Smooth muscle cell (in vitro differentiated cells): ENCODE data around the gene PHF1. TPM values are rescaled to one million over a fixed set of nuclear protein-coding genes. Genes with fewer than 3 reads are reported as not detected.
"Not testable (repeated sequence)": the region's sequence is repeated elsewhere in the genome, so short reads cannot be mapped to it uniquely, and the experiment has no call there.

Experiments
- DNase-seq: peaks from one replicate; lab custom pipeline; 2025; ENCODE audit not compliant: unreplicated experiment; lab: John Stamatoyannopoulos, UW
- H2AFZ ChIP-seq: fragments of 200-600 bp; sonication (generic); 2 replicates; pipeline ENCODE4 v1.6.0; 2016; ENCODE audit warnings: antibody characterized with exemption, low read depth, mild to moderate bottlenecking
- H3F3A ChIP-seq: fragments of 200-600 bp; sonication (generic); 2 replicates; pipeline ENCODE4 v1.6.0; 2017; ENCODE audit warnings: antibody characterized with exemption, low read depth
- H3K27ac ChIP-seq: fragments of 200-600 bp; sonication (generic); 2 replicates; pipeline ENCODE4 v1.5.1; 2016; ENCODE audit warnings: low read depth, mild to moderate bottlenecking
- H3K27me3 ChIP-seq: fragments of 200-600 bp; sonication (generic); 2 replicates; pipeline ENCODE4 v1.6.1; 2016; ENCODE audit warnings: low read depth, mild to moderate bottlenecking
- H3K36me3 ChIP-seq: fragments of 200-600 bp; sonication (generic); 2 replicates; pipeline ENCODE4 v1.5.1; 2016; ENCODE audit warnings: low read depth
- H3K4me1 ChIP-seq: fragments of 200-600 bp; sonication (generic); 2 replicates; pipeline ENCODE4 v1.5.1; 2016; ENCODE audit warnings: low read depth
- H3K4me2 ChIP-seq: fragments of 200-600 bp; sonication (generic); 2 replicates; pipeline ENCODE4 v1.6.0; 2016; ENCODE audit warnings: mild to moderate bottlenecking
- H3K4me3 ChIP-seq: fragments of 200-600 bp; sonication (generic); 2 replicates; pipeline ENCODE4 v1.5.1; 2016; ENCODE audit warnings: mild to moderate bottlenecking
- H3K79me2 ChIP-seq: fragments of 200-600 bp; sonication (generic); 2 replicates; pipeline ENCODE4 v1.6.0; 2016; ENCODE audit warnings: low read depth, mild to moderate bottlenecking
- H3K9ac ChIP-seq: fragments of 200-600 bp; sonication (generic); 2 replicates; pipeline ENCODE4 v1.6.0; 2016; ENCODE audit warnings: low read depth
- H3K9me3 ChIP-seq: fragments of 200-600 bp; sonication (generic); replicated peaks from 2 replicates; pipeline ENCODE4 v1.5.1; 2016; ENCODE audit warnings: low read depth
- H4K20me1 ChIP-seq: fragments of 200-600 bp; sonication (generic); 2 replicates; pipeline ENCODE4 v1.6.0; 2016; ENCODE audit warnings: low read depth
- CTCF ChIP-seq: fragments of 200-600 bp; sonication (generic); IDR thresholded peaks from 2 replicates; pipeline ENCODE4 v1.5.1; 2017; ENCODE audit warnings: borderline replicate concordance, mild to moderate bottlenecking, antibody characterized with exemption; ENCODE audit not compliant: insufficient read depth, poor library complexity, severe bottlenecking
- WGBS: methylation state at CpG from one replicate; pipeline ENCODE4 v1.1.7; 2016; ENCODE audit warnings: low lambda C conversion rate; 5-methylcytosine and 5-hydroxymethylcytosine counted together
- polyA plus RNA-seq: library from polyadenylated mRNA; unstranded; fragments of >200 nt; fragmentation: Nextera tagmentation; extraction: Ambion mirVana; gene quantifications from 2 replicates; pipeline ENCODE4 v1.2.1, GENCODE V29; 2016
- total RNA-seq: library from RNA; depleted of rRNA; stranded (reverse); fragments of >200 nt; gene quantifications from 2 replicates; pipeline ENCODE4 v1.2.3, GENCODE V29; 2014

Gene PHF1
- total and polyA plus RNA-seq, 2 experiments from 2014 or later = 36.9 to 39.3 TPM

- H3K4me1 ChIP-seq, H3K4me2 ChIP-seq, H3K9me3 ChIP-seq, DNase-seq, H3K27ac ChIP-seq, H3K9ac ChIP-seq, H3K27me3 ChIP-seq, H3F3A ChIP-seq, H4K20me1 ChIP-seq, H2AFZ ChIP-seq, H3K36me3 ChIP-seq, H3K4me3 ChIP-seq: not testable (repeated sequence)
- WGBS = 98% methylated on average over 6 of the region's 6 CpGs
- peaks cover 33% of the 10 kb centered on the region for H3K79me2 ChIP-seq
Measured at GRCh38 chr6:33399881-33400280, 10.9 kb upstream of the PHF1 start.

GRCh38 chr6:33404884-33405283, 5.9 kb upstream of the PHF1 start:
- no peaks in the 10 kb centered on the region for H3K79me2 ChIP-seq
- no peak overlapping the region for H2AFZ ChIP-seq
- no peak overlapping the region for H3K4me3 ChIP-seq
- no peaks in the 10 kb centered on the region for H3K27me3 ChIP-seq
- H3K36me3 ChIP-seq = no peaks in the 10 kb centered on the region
- H3F3A ChIP-seq = peaks cover 4% of the 10 kb centered on the region
- no peak overlapping the region for H3K27ac ChIP-seq
- H3K4me1 ChIP-seq = no peaks in the 10 kb centered on the region
- 95% methylated on average over 17 of the region's 17 CpGs for WGBS
- DNase-seq = no peak
- no peak for TF ChIP-seq CTCF
- H3K4me2 ChIP-seq = no peak overlapping the region
- no peaks in the 10 kb centered on the region for H3K9me3 ChIP-seq
- no peak overlapping the region for H3K9ac ChIP-seq
- H4K20me1 ChIP-seq = no peaks in the 10 kb centered on the region

- Histone ChIP-seq H3K4me2 (no peak overlapping the region), H3K27me3 (no peaks in the 10 kb centered on the region), H3F3A (peaks cover 4% of the 10 kb centered on the region), H3K27ac (no peak overlapping the region), H2AFZ (no peak overlapping the region), H3K9me3 (no peaks in the 10 kb centered on the region), H3K4me3 (no peak overlapping the region), H3K4me1 (no peaks in the 10 kb centered on the region), H4K20me1 (no peaks in the 10 kb centered on the region), H3K79me2 (no peaks in the 10 kb centered on the region), H3K9ac (no peak overlapping the region), H3K36me3 (no peaks in the 10 kb centered on the region)
- no peak for DNase-seq
- no peak for TF ChIP-seq CTCF
- WGBS = 97% methylated on average over 15 of the region's 15 CpGs
Measured at GRCh38 chr6:33405386-33405940, 5.4 kb upstream of the PHF1 start.

- WGBS = over 99% methylated on average over 17 of the region's 17 CpGs
Measured at GRCh38 chr6:33406126-33406525, 4.7 kb upstream of the PHF1 start.

More at GRCh38 chr6:33406126-33406525, 4.7 kb upstream of the PHF1 start:
- Histone ChIP-seq H3K4me2 (no peak overlapping the region), H3K9ac (no peak overlapping the region), H3K79me2 (peaks cover 2% of the 10 kb centered on the region), H3K27me3 (no peaks in the 10 kb centered on the region), H4K20me1 (no peaks in the 10 kb centered on the region), H3K36me3 (no peaks in the 10 kb centered on the region), H3K27ac (no peak overlapping the region), H2AFZ (no peak overlapping the region), H3K4me3 (no peak overlapping the region), H3F3A (peaks cover 4% of the 10 kb centered on the region), H3K4me1 (no peaks in the 10 kb centered on the region), H3K9me3 (no peaks in the 10 kb centered on the region)
- TF ChIP-seq CTCF = no peak
- DNase-seq = no peak
